ENCODE results near the gene CDKAL1. TPM values are rescaled to one million over a fixed set of nuclear protein-coding genes. Genes with fewer than 3 reads are reported as not detected.

Gene CDKAL1
- total and polyA plus RNA-seq, 2 donors (not counting 3 experiments of a cell fraction or from before 2014, with no cell fraction given): 6.1 to 20.5 TPM

DNA sequence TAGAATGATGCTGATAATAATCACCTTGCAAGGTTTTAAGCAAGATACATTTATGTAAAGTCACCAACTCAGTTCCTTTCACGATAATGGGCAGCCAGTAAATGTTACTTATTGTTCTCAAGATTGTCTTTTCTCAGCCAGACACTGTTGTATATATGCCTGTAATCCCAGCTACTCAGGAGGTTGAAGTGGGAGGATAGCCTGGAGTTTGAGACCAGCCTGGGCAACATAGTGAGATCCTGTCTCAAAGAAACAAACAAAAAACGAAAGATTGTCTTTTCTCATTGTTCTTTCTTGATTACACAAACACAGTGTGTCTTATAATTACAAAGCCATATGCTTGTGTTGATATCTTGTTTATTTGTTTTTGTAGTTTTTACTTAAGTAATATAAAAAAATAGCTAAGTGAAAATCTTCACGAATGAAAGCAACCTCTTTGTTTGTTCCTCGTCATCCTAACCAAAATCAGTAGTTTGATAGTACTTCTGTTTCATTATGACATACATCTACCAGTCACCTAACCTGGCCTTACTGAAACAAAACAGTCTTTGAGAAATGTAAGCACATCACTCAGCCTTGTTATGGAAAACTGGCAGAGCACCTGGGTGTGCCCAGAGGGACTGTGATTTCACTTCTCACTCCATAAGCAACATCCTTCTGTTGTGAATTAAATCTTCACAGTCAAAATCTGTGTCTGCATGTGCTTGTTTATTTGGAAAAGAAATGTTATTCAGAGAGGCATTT is 623.1 kb downstream of the CDKAL1 start:
- no peaks in the 10 kb centered on the region for H3K9me1 ChIP-seq (replicated peaks; ENCODE audit: control insufficient read depth, extremely low read depth, insufficient read depth, low read length)
- no peak overlapping the region for H3K4me2 ChIP-seq (ENCODE audit: insufficient read depth, low read length)
- H2AFZ ChIP-seq (ENCODE audit: low read depth, low read length): no peak overlapping the region
- BruUV-seq (replicated peaks): no TSS peak
- DNase-seq (ENCODE audit: low read depth, low spot score) (no peak), FAIRE-seq (no peak)
- POLR2A ChIA-PET: no interaction called here
- H4K20me1 ChIP-seq (replicated peaks; ENCODE audit: control insufficient read depth, extremely low read depth, insufficient read depth, low read length): no peaks in the 10 kb centered on the region
- intact Hi-C loops (cut with micrococcal nuclease): no loop called here
- H3K36me3 ChIP-seq (ENCODE audit: control insufficient read depth in 2 of 2, extremely low read depth in 1 of 2, insufficient read depth in 2 of 2, low read length in 2 of 2): no peaks in the 10 kb centered on the region
- dilution Hi-C loops (cut with MboI; ENCODE audit: extremely low pct_ligation_motif_present, low sequenced_read_pairs): no loop called here
- CTCF ChIA-PET: interaction anchor here (1.0 to 1.8 kb wide), 2 partner anchors 10 to 11 kb away, joined by 5 read pairs; no protein-coding TSS in a partner anchor
- no peaks in the 10 kb centered on the region for H3K79me2 ChIP-seq (ENCODE audit: control insufficient read depth, insufficient read depth, low read length)
- H3K4me1 ChIP-seq (ENCODE audit: control insufficient read depth, extremely low read depth, insufficient read depth, low read length): no peaks in the 10 kb centered on the region
- H3K9me3 ChIP-seq (replicated peaks; ENCODE audit: control insufficient read depth, insufficient read depth, low read length): no peaks in the 10 kb centered on the region
- TF ChIP-seq MYC (IDR thresholded peaks at IDR 0.05; ENCODE audit: low read depth, low read length) (no peak), EZH2 (IDR thresholded peaks at IDR 0.05; ENCODE audit: borderline replicate concordance, low read depth, low read length, severe bottlenecking) (no peak), JUN (IDR thresholded peaks at IDR 0.05; ENCODE audit: borderline replicate concordance, insufficient read depth, insufficient read length, low read depth) (no peak), POLR2AphosphoS5 (IDR thresholded peaks at IDR 0.05; ENCODE audit: insufficient read depth, low read depth, low read length) (no peak), POLR2A (IDR thresholded peaks at IDR 0.05; ENCODE audit: low read depth, low read length) (no peak)
- TF ChIP-seq, protein P1, sequence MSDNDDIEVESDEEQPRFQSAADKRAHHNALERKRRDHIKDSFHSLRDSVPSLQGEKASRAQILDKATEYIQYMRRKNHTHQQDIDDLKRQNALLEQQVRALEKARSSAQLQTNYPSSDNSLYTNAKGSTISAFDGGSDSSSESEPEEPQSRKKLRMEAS (IDR thresholded peaks at IDR 0.05; ENCODE audit: insufficient read depth, insufficient read length): no peak
- TF ChIP-seq, protein P2, sequence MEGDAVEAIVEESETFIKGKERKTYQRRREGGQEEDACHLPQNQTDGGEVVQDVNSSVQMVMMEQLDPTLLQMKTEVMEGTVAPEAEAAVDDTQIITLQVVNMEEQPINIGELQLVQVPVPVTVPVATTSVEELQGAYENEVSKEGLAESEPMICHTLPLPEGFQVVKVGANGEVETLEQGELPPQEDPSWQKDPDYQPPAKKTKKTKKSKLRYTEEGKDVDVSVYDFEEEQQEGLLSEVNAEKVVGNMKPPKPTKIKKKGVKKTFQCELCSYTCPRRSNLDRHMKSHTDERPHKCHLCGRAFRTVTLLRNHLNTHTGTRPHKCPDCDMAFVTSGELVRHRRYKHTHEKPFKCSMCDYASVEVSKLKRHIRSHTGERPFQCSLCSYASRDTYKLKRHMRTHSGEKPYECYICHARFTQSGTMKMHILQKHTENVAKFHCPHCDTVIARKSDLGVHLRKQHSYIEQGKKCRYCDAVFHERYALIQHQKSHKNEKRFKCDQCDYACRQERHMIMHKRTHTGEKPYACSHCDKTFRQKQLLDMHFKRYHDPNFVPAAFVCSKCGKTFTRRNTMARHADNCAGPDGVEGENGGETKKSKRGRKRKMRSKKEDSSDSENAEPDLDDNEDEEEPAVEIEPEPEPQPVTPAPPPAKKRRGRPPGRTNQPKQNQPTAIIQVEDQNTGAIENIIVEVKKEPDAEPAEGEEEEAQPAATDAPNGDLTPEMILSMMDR (IDR thresholded peaks at IDR 0.05; ENCODE audit: extremely low read depth in 1 of 2, insufficient read depth in 1 of 2, low read depth in 1 of 2, low read length in 2 of 2): no peak
- H3K9ac ChIP-seq (replicated peaks; ENCODE audit: extremely low read depth, insufficient read depth, low read length): no peak overlapping the region
- H3K27me3 ChIP-seq (ENCODE audit: control insufficient read depth in 2 of 2, insufficient read depth in 2 of 2, low read length in 2 of 2): no peaks in the 10 kb centered on the region
- no peak overlapping the region for H3K4me3 ChIP-seq (replicated peaks in 1 of 3; ENCODE audit: insufficient read depth in 1 of 3, low read depth in 1 of 3, low read length in 3 of 3)
- H3K27ac ChIP-seq (ENCODE audit: insufficient read depth, low read depth, low read length): no peak overlapping the region
